OCI-LY7 (cell line): Measurements from ENCODE around the gene MED15. TPM values are rescaled to one million over a fixed set of nuclear protein-coding genes. Genes with fewer than 3 reads are reported as not detected.

Source experiments
- BruUV-seq: library from RNA; stranded (reverse); fragments of 400-500 nt; replicated peaks from 2 replicates; lab custom pipeline; 2021; lab: Mats Ljungman, UMichigan
- CTCF ChIA-PET: fragments of 300-600 bp; sonication (Branson Sonifier 250); formaldehyde crosslinking; loops from one replicate; lab custom pipeline; 2022; ENCODE audit warnings: antibody characterized with exemption; ENCODE audit not compliant: unreplicated experiment; lab: Charles Lee
- POLR2A ChIA-PET: fragments of 300-600 bp; sonication (Branson Sonifier 250); formaldehyde crosslinking; loops from one replicate; lab custom pipeline; 2022; ENCODE audit warnings: antibody characterized with exemption; lab: Charles Lee
- DNase-seq: peaks from one replicate; pipeline ENCODE4 v3.0.0-alpha.2; 2015; ENCODE audit warnings: low spot score
- H2AFZ ChIP-seq: fragments of 200-600 bp; sonication (generic), shearing (Covaris generic); 2 replicates; pipeline ENCODE4 v1.6.1; 2014; ENCODE audit warnings: mild to moderate bottlenecking, antibody characterized with exemption, low read length, moderate library complexity
- H3K27ac ChIP-seq: fragments of 200-600 bp; sonication (generic); 2 replicates; pipeline ENCODE4 v1.5.1; 2014; ENCODE audit warnings: mixed run types, low read depth, mild to moderate bottlenecking, moderate library complexity, low read length, inconsistent platforms; ENCODE audit not compliant: poor library complexity, severe bottlenecking
- H3K36me3 ChIP-seq: fragments of 200-600 bp; sonication (generic); 2 replicates; pipeline ENCODE4 v1.6.1; 2014; ENCODE audit warnings: mild to moderate bottlenecking, antibody characterized with exemption, low read length, moderate library complexity, mixed read lengths; ENCODE audit not compliant: insufficient read depth
- H3K4me1 ChIP-seq: fragments of 200-600 bp; sonication (generic); 2 replicates; pipeline ENCODE4 v1.5.1; 2014; ENCODE audit warnings: mild to moderate bottlenecking, low read length; ENCODE audit not compliant: insufficient read depth, poor library complexity, severe bottlenecking
- H3K4me2 ChIP-seq: fragments of 200-600 bp; sonication (generic); 2 replicates; pipeline ENCODE4 v1.6.1; 2014; ENCODE audit warnings: mild to moderate bottlenecking, low read length
- H3K4me3 ChIP-seq: fragments of 200-600 bp; sonication (generic); 2 replicates; pipeline ENCODE4 v1.5.1; 2014; ENCODE audit warnings: mild to moderate bottlenecking, low read depth, low read length; ENCODE audit not compliant: poor library complexity, severe bottlenecking
- H3K79me2 ChIP-seq: fragments of 200-600 bp; sonication (generic); 2 replicates; pipeline ENCODE4 v1.6.1; 2016; ENCODE audit warnings: low read depth, mild to moderate bottlenecking, low read length, moderate library complexity, mixed read lengths; ENCODE audit not compliant: insufficient read depth
- H3K9me2 ChIP-seq: fragments of 200-600 bp; sonication (generic); 2 replicates; pipeline ENCODE4 v1.6.1; 2016; ENCODE audit warnings: mild to moderate bottlenecking, low read length, mixed read lengths; ENCODE audit not compliant: insufficient read depth
- H3K9me3 ChIP-seq: fragments of 200-600 bp; sonication (generic); 2 replicates; pipeline ENCODE4 v1.6.1; 2014; ENCODE audit warnings: mild to moderate bottlenecking, mixed run types, low read length, mixed read lengths
- H4K20me1 ChIP-seq: fragments of 200-600 bp; sonication (generic); 2 replicates; pipeline ENCODE4 v1.6.1; 2014; ENCODE audit warnings: mild to moderate bottlenecking, antibody characterized with exemption, low read length, moderate library complexity, mixed read lengths; ENCODE audit not compliant: insufficient read depth
- CTCF ChIP-seq: fragments of 200-600 bp; sonication (generic); conservative IDR thresholded peaks from 2 replicates; pipeline ENCODE4 v1.5.1; 2014; ENCODE audit warnings: mild to moderate bottlenecking, antibody characterized with exemption, low read length, moderate library complexity, mixed read lengths
- EZH2phosphoT487 ChIP-seq: fragments of 200-600 bp; sonication (generic); IDR thresholded peaks from 2 replicates; pipeline ENCODE4 v1.6.1; 2018; ENCODE audit warnings: low read depth, borderline replicate concordance, mild to moderate bottlenecking, mixed run types, antibody characterized with exemption, low read length, moderate library complexity, mixed read lengths
- intact Hi-C: fragments of 100-400 bp; cut with micrococcal nuclease; formaldehyde crosslinking; loops from one replicate; pipeline ENCODE4 v1.10.0; 2022; ENCODE audit not compliant: unreplicated experiment
- total RNA-seq, 2 experiments: library from RNA; depleted of rRNA in 1 of 2; stranded (reverse); fragments of >200 nt in 1 of 2; shearing (Covaris generic) in 1 of 2; gene quantifications; 2 replicates each; pipeline ENCODE4 v1.2.3, GENCODE V29; 2014 to 2022

MED15 gene
- total RNA-seq, 2 experiments from 2014 or later: 28.7 to 79.2 TPM

- no peak overlapping the region for H3K27ac ChIP-seq
- H4K20me1 ChIP-seq: no peaks in the 10 kb centered on the region
- intact Hi-C loops: no loop called here
- POLR2A ChIA-PET: interaction anchor here (0.7 kb wide), 1 partner anchor 61 kb away, joined by 3 read pairs; no protein-coding TSS in a partner anchor
- peaks cover 60% of the 10 kb centered on the region for H3K36me3 ChIP-seq
- H2AFZ ChIP-seq: no peak overlapping the region
- no peak for DNase-seq
- H3K4me1 ChIP-seq: peaks cover 17% of the 10 kb centered on the region
- no TSS peak for BruUV-seq
- no peak for TF ChIP-seq EZH2phosphoT487
- no peak for TF ChIP-seq CTCF
- no peaks in the 10 kb centered on the region for H3K9me2 ChIP-seq
- no peak overlapping the region for H3K4me3 ChIP-seq
- no peak overlapping the region for H3K4me2 ChIP-seq
- peaks cover 42% of the 10 kb centered on the region for H3K79me2 ChIP-seq
- CTCF ChIA-PET: no interaction called here
- H3K9me3 ChIP-seq: no peaks in the 10 kb centered on the region
Measured at GRCh38 chr22:20525048-20525447, 17.6 kb downstream of the MED15 start.

GRCh38 chr22:20526305-20526627 is 18.9 kb downstream of the MED15 start:
- intact Hi-C loops: no loop called here
- no peak for TF ChIP-seq EZH2phosphoT487
- no peak for TF ChIP-seq CTCF
- peaks cover 17% of the 10 kb centered on the region for H3K4me1 ChIP-seq
- no peak for DNase-seq
- no peak overlapping the region for H2AFZ ChIP-seq
- no peak overlapping the region for H3K4me2 ChIP-seq
- H3K79me2 ChIP-seq: peaks cover 41% of the 10 kb centered on the region
- POLR2A ChIA-PET: interaction anchor here (0.6 to 1.6 kb wide), 3 partner anchors 9 to 17 kb away, joined by 3 to 4 read pairs (median 3); no protein-coding TSS in a partner anchor
- no peaks in the 10 kb centered on the region for H4K20me1 ChIP-seq
- no TSS peak for BruUV-seq
- H3K4me3 ChIP-seq: no peak overlapping the region
- no peak overlapping the region for H3K27ac ChIP-seq
- H3K9me2 ChIP-seq: no peaks in the 10 kb centered on the region
- CTCF ChIA-PET: no interaction called here
- no peaks in the 10 kb centered on the region for H3K9me3 ChIP-seq
- peaks cover 64% of the 10 kb centered on the region for H3K36me3 ChIP-seq

GRCh38 chr22:20526628-20527355 is 19.4 kb downstream of the MED15 start:
- ChIA-PET POLR2A (interaction anchor here (1.4 to 1.6 kb wide), 2 partner anchors 14 to 18 kb away, joined by 3 to 4 read pairs; no protein-coding TSS in a partner anchor), CTCF (no interaction called here)
- Histone ChIP-seq H3K4me1 (peaks cover 17% of the 10 kb centered on the region), H2AFZ (no peak overlapping the region), H3K9me3 (no peaks in the 10 kb centered on the region), H3K27ac (no peak overlapping the region), H3K36me3 (peaks cover 67% of the 10 kb centered on the region), H3K4me3 (no peak overlapping the region), H3K79me2 (peaks cover 40% of the 10 kb centered on the region), H3K4me2 (no peak overlapping the region), H3K9me2 (no peaks in the 10 kb centered on the region), H4K20me1 (no peaks in the 10 kb centered on the region)
- intact Hi-C loops: no loop called here
- BruUV-seq: no TSS peak
- DNase-seq: no peak
- no peak for TF ChIP-seq CTCF
- no peak for TF ChIP-seq EZH2phosphoT487
